SK-N-SH (cell line): Measurements from ENCODE around the gene MAGEA2B.

ENCODE experiments used
- CTCF ChIP-seq: fragments of 200-600 bp; sonication (generic); IDR thresholded peaks from 2 replicates; pipeline ENCODE4 v1.6.1; 2017; ENCODE audit warnings: antibody characterized with exemption, mild to moderate bottlenecking, moderate library complexity
- EP300 ChIP-seq, 2 experiments: IDR thresholded peaks; 2 replicates each; pipeline versions ENCODE4 v1.4.0 to v1.6.1; 2012; ENCODE audit warnings: borderline replicate concordance in 1 of 2, low read depth in 1 of 2, low read length in 1 of 2
- FOXJ3 ChIP-seq: sonication (generic); formaldehyde crosslinking; IDR thresholded peaks from 2 replicates; pipeline ENCODE4 v1.5.1; 2020; ENCODE audit warnings: mild to moderate bottlenecking, missing genetic modification reagents
- FOXM1 ChIP-seq: IDR thresholded peaks from 2 replicates; pipeline ENCODE4 v1.4.0; 2012; ENCODE audit warnings: low read depth, mild to moderate bottlenecking
- JUND ChIP-seq: IDR thresholded peaks from 2 replicates; pipeline ENCODE4 v1.4.0; 2012
- MXI1 ChIP-seq: IDR thresholded peaks from 2 replicates; pipeline ENCODE4 v1.6.1; 2012; ENCODE audit warnings: mild to moderate bottlenecking, low read depth, low read length, improper control_type of control experiment
- NFIC ChIP-seq: IDR thresholded peaks from 2 replicates; pipeline ENCODE4 v1.4.0; 2012; ENCODE audit warnings: borderline replicate concordance
- POLR2AphosphoS5 ChIP-seq: IDR thresholded peaks from 2 replicates; pipeline ENCODE4 v1.6.1; 2012; ENCODE audit warnings: low read depth, low read length
- RCOR1 ChIP-seq: fragments of 150-350 bp; IDR thresholded peaks from 2 replicates; pipeline ENCODE4 v1.6.1; 2017; ENCODE audit warnings: antibody characterized with exemption, low read length
- RFX5 ChIP-seq: IDR thresholded peaks from 2 replicates; pipeline ENCODE4 v1.6.1; 2012; ENCODE audit warnings: mild to moderate bottlenecking, improper control_type of control experiment, low read length
- SIN3A ChIP-seq: IDR thresholded peaks from 2 replicates; pipeline ENCODE4 v1.6.1; 2012; ENCODE audit warnings: low read depth, mild to moderate bottlenecking, low read length, moderate library complexity, borderline replicate concordance
- SMC3 ChIP-seq: IDR thresholded peaks from 2 replicates; pipeline ENCODE4 v1.6.1; 2012; ENCODE audit warnings: low read depth, low read length, improper control_type of control experiment
- TF ChIP-seq, protein P1 (sequence below): IDR thresholded peaks from 2 replicates; pipeline ENCODE4; 2012

GRCh38 chrX:152725409-152725808, 11.0 kb downstream of the MAGEA2B start:
- TF ChIP-seq CTCF (no peak), RFX5 (no peak), NFIC (no peak), MXI1 (no peak), SMC3 (no peak), JUND (no peak), EP300 (IDR thresholded peaks at IDR 0.05; ENCODE audit: borderline replicate concordance in 1 of 2, low read depth in 1 of 2, low read length in 1 of 2) (no peak), SIN3A (no peak), POLR2AphosphoS5 (no peak), RCOR1 (no peak), FOXM1 (no peak), FOXJ3 (CRISPR knock-in tag) (no peak)
- TF ChIP-seq, protein P1, sequence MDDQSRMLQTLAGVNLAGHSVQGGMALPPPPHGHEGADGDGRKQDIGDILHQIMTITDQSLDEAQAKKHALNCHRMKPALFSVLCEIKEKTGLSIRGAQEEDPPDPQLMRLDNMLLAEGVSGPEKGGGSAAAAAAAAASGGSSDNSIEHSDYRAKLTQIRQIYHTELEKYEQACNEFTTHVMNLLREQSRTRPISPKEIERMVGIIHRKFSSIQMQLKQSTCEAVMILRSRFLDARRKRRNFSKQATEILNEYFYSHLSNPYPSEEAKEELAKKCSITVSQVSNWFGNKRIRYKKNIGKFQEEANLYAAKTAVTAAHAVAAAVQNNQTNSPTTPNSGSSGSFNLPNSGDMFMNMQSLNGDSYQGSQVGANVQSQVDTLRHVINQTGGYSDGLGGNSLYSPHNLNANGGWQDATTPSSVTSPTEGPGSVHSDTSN = no peak
